Measurements from ENCODE around the gene CHCHD3. TPM values are rescaled to one million over a fixed set of nuclear protein-coding genes. Genes with fewer than 3 reads are reported as not detected.

CHCHD3 gene
- total RNA-seq, 1 donor from 2014 or later = 113 TPM

DNA sequence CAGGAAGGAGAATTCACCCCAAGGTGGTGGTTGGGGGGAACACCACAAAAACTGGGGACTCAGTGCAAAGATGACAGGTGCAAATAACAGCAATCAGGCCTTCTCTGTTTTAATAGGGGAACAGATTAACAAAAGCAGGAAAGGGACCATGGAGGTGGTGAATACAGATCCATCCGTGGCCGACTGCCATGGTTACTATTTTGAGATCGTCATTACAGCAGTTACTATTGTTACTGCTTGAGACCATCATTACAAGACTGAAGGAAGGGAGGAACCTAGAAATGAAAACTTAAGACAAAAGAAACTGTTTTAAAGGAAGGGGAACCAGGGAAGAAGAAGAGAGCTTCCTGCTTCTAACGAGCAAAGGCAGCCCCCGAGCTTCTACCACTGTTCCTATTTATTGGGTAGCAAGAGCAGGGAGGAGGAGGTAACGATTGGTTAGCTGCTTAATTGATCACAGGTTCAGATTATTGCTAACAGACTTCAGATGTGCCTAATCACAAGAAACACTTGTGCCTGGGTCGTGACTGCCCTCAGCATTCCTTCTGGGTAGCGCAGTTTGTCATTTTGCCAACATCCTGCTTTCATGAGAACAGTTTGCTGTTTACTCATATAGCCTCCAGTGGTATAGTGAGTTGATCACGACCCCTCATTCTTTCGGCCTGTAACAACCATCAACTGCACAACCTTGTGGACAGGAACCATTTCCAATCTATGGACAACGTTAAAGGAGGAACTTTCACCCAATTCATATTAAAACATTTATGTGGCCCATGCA, 216.3 kb downstream of the CHCHD3 start:
- DNase-seq (ENCODE audit: low read depth) = peak; percentile 65

DNA sequence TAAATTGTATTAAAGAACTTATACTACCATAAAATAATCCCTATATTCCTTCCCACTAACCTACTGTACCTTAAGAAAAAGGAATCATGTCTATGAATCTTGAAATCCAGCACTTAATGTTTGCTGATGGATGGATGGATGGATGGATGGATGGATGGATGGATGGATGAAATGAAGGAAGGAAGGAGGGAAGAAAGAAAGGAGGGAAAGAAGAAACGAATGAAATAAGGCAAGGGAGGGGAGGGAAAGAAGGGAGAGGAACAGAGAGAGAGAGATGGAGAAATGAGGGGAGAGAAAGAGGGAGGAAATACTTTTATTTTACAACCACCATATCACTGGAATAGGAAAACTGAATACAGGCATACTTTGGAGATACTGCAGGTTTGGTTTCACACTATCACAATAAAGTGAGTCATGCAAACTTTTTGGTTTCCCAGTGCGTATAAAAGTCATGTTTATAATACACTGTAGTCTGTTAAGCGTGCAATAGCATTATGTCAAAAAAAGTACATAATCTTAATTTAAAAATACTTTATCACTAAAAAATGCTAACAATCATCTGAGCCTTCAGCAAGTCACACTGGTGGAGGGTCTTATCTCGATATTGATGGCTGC, 219.8 kb downstream of the CHCHD3 start:
- DNase-seq (ENCODE audit: low read depth) = no peak

DNA sequence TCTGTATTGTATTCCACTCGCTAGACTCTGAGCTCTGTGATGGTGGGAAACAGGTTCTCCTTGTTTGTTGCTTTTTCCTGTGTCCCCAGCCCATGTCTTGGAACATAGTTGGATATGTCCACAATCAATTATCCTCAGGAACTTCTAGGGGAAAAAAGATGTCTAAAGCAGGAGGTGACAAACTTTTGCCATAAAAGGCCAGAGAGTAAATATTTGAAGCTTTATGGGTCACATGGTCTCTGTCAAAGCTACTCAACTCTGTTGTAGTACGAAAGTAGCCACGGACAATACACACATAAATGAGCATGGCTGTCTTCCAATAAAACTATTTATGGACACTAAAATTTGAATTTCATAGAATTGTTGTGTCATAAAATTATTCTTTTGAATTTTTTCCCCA, 220.5 kb downstream of the CHCHD3 start:
- DNase-seq (ENCODE audit: low read depth) = no peak

DNA sequence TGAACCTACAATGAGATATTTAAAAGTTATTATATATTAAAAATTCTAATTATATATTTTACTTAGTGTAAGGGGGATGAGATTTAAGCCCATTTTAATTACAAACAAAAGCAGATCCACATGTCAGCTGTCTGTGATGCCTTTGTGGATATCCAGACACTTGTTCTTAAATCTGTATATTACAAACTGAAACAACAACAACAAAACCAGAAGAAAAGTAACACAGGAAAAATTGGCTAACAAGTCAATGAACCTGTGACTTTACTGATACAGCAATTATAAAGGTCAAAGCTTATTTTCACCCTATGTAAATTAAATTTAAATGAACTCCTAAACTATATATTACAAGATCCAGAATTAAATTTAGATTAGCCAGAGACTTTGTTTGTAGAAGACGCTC, 222.7 kb downstream of the CHCHD3 start:
- no peak for DNase-seq (ENCODE audit: low read depth)

DNA sequence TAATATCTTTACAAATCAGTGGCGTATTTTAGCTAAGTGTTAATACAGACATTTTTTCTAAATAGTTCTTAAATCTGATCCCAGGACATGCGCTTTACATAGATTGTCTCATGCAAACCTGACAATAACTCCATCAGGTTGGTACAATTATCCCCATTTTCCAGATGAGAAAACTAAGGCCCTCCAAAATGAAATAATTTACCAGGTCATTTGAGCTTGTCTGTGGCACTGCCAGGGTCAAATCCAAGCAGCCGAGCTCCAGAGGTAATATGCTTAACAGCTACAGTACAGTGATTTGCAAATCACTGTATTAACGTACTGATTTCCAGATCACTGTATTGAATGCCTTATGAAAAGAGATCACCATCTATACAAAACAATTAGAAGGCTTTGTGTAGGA, 223.1 kb downstream of the CHCHD3 start:
- DNase-seq (ENCODE audit: low read depth) = no peak

GRCh38 chr7:132858251-132858650, 223.6 kb downstream of the CHCHD3 start:
- DNase-seq (ENCODE audit: low read depth) = no peak

DNA sequence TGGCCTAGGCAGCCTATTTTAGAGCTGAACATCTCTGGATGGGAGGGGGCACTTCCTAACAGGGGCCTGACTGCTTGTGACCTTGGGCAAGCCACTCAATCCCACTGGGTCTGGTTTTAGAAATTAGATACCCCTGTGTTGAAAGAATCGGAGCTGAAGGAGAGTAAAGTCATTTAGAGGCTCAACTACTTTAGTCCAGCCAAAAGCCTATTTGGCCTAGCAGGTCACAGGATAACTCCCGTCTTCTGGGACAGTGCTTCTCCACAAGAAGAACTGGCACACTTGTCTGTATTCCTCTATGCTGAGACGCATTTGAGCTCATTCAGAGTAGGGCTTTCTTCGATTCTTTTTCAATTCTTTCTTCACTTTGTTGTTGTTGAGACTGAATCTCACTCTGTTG, 224.2 kb downstream of the CHCHD3 start:
- no peak for DNase-seq (ENCODE audit: low read depth)

DNA sequence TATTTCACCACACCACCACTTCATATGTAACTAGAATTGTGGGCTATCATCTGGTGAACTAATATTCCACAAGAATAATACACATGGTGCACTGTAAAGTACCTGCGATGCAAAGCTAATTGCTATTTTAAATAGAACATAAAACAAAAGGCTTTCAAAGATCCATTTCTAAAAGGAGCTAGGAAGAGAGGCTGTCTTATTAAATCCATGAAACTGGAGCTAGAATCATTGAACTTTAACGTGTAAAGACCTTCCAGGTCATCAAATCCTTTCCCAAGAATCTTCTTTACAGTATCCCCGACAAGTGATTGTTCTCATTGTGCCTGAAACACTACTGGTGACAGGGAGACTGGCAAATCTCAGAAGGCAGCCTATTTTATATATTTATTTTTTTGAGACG, 224.9 kb downstream of the CHCHD3 start:
- DNase-seq (ENCODE audit: low read depth) = no peak

DNA sequence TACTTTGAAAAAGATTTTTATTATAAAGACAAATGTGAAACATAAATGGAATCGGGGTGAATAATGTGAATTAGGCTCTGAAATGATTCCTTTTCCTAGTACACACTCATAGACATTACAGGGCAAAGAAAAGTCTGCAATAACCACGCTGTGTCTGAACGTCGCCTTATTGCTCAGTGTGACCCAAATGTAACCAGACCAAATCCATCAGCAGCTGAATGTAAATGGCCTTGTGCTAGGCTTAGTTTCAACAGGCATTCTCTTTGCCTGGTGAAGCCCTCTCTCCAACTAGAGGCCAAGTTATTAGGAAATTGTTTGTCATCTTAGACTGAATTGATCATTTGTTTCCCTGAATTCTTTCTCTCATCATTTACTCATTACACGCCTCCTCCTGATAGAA, 225.5 kb downstream of the CHCHD3 start:
- DNase-seq (ENCODE audit: low read depth) = no peak

- no peak for DNase-seq (ENCODE audit: low read depth)
Measured at GRCh38 chr7:132855901-132856300, 226.0 kb downstream of the CHCHD3 start.

GRCh38 chr7:132854238-132854637, 227.7 kb downstream of the CHCHD3 start:
- no peak for DNase-seq (ENCODE audit: low read depth)

- no peak for DNase-seq (ENCODE audit: low read depth)
Measured at GRCh38 chr7:132847376-132847775, 234.5 kb downstream of the CHCHD3 start.

GRCh38 chr7:132846086-132846485, 235.8 kb downstream of the CHCHD3 start:
- DNase-seq (ENCODE audit: low read depth) = no peak

DNA sequence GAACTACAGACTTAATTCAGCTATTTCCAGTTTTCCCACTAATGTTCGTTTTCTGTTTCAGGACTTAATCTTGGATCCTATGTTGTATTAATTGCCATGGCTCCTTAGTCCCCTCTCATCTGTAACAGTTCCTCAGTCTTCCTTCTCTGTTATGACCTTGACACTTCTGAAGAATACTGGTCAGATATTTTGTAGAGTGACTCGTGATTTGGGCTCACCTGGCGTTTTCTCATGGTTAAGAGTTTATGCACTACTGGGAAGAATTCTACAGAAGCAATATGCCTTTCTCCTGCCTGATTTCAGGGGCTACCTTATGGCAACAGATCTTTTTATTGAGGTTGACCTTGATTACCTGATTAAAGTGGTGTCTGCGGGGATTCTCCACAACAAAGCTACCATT, 239.4 kb downstream of the CHCHD3 start:
- DNase-seq (ENCODE audit: low read depth) = no peak

DNA sequence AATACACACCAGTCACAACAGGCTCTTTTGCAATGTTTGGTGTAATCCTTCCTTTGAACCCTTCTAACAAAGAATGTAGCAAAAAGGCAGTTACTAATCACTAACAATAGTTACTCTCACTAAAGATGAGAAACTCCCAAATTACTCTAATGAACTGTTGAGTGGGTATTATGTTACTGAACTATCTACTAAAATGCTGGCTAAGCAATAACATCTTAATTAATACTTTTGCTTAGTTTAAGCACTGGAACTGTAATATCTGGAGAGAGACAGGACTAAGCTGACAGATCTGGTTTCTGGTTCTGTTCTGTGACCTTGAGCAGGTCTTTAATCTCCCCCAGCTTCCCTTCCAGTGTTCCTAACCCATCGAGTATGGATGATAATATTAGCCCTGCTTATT, 241.7 kb downstream of the CHCHD3 start:
- DNase-seq (ENCODE audit: low read depth) = no peak

- DNase-seq (ENCODE audit: low read depth) = no peak
Measured at GRCh38 chr7:132838313-132838712, 243.6 kb downstream of the CHCHD3 start.

GRCh38 chr7:132837529-132837928, 244.4 kb downstream of the CHCHD3 start:
- peak; percentile 34 for DNase-seq (ENCODE audit: low read depth)

DNA sequence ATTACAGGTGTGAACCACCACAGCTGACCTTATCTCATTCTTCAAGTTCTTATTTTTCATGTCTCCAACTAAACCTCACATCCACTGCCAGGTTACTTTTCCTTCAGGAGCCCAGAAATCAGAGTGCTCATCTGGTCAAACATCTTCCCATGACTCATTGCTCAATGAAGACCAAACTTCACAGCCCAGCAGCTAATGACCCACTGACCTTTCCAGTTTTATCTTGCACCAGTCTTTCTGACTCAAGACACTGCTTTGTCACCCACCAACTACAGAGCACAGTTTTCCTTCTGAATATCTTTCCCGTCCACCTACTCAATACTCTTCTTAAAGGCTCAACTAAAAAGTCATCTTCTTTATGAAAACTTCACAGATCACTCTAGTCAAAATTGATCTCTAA, 245.1 kb downstream of the CHCHD3 start:
- DNase-seq (ENCODE audit: low read depth) = peak; percentile 75

- DNase-seq (ENCODE audit: low read depth) = no peak
Measured at GRCh38 chr7:132830941-132831340, 250.9 kb downstream of the CHCHD3 start.

- DNase-seq (ENCODE audit: low read depth) = peak; percentile 20
Measured at GRCh38 chr7:132828502-132828901, 253.4 kb downstream of the CHCHD3 start.

- no peak for DNase-seq (ENCODE audit: low read depth)
Measured at GRCh38 chr7:132825932-132826835, 255.7 kb downstream of the CHCHD3 start.

DNA sequence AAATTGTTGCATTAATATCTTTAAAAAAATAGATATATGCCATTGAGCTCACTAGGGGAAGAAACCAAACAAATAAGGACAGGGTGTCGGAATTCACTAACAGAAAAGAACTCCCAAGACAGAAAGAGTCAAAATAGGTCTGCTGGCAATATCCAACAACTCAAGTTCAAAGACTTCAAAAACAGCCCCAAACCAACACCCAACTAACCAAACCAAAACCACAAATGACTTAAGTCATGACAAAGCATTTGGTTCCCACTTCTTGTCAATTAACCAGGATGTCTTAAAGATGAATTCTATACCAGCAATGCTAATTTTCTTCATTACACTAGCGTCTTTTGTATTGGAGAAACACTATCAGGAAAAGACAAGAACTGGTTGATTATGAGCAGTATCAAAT, 256.7 kb downstream of the CHCHD3 start:
- DNase-seq (ENCODE audit: low read depth) = no peak

DNA sequence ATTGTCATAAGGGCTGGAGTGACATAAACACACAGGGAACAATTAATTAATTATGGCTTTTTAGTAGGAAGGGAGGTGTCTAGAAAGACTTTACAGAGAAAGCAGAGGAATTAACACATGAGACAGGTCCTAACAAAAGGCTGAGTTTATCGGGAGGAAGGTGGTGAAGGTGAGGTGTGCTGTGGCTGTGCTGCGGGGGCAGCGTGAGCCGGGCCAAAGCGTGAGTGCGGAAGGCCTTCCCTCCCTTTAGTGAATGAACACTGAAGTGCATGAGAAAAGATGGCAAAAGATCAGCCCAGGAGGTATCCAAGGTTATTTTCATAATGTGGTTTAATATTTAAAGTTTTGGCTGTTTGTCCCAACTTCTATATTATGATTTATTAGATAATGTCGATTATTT, 262.2 kb downstream of the CHCHD3 start:
- no peak for DNase-seq (ENCODE audit: low read depth)
